ENCODE data around the gene MYBBP1A.

Gene MYBBP1A

GRCh38 chr17:4518901-4519300, 36.3 kb downstream of the MYBBP1A start:
- no peak for DNase-seq (ENCODE audit: low read depth in 2 of 2)

DNA sequence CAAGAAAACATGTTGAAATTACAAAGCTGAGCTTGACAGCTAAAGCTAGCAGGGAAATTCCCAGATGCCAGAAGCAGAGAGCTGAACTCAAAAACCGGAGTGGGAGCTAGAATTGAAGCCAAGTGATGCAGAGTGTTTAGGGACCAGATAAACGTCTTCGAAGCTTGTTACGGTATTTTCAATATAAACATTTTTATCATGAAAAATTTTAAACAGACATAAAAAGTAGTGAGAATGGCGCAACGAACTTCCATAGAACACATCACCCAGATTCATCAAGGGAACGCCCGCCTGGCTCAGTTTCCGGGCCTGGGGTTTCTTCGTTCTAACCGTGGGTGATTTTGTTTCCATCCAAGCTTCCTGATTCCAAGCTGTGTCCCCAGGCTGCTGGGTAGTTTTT, 38.4 kb downstream of the MYBBP1A start:
- no peak for DNase-seq (ENCODE audit: low read depth in 2 of 2)

DNA sequence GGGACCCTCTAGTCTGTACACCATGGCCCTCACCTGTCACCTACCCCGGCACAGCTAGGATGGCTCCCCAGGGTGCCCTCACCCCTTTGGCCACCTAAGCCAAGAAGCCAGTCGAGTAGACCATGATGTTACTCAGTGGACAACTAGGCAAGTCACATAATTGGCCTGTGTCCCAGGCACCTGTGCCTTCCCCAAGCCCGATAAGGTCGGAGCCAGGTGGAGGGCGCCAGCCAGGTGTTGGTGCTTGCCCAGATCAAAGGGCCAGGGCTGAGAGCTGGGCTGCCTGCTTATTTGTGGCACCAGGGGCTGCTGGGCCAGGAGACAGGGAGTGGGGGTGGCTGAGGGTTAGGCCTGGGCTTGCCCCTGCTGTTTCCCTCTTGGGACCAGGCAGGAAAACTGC, 39.7 kb downstream of the MYBBP1A start:
- DNase-seq (ENCODE audit: low read depth in 2 of 2) = no peak

GRCh38 chr17:4514779-4515178, 40.4 kb downstream of the MYBBP1A start:
- DNase-seq (ENCODE audit: low read depth in 2 of 2) = no peak

DNA sequence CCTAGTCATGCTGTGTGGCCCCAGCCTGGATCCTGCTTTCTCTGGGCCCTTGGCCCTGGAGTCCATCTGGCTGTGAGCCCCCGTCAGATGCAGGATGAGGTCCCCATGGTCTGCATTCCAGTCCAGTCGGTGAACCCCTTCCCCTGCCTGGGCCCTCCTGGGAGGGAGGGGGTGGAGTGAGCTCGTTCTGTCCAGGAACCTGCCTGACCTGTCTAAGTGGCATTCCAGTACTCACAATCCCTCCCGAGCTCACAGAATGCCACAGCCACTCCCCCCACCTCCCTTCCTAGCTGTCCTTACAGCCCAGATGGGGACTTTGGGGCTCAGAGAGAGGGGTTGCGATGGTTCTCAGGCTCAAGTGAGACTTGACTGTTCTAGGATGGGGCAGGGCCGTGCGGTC, 41.0 kb downstream of the MYBBP1A start:
- DNase-seq (ENCODE audit: low read depth in 2 of 2) = no peak

GRCh38 chr17:4513113-4514032, 41.8 kb downstream of the MYBBP1A start:
- DNase-seq (ENCODE audit: low read depth in 2 of 2) = no peak

DNA sequence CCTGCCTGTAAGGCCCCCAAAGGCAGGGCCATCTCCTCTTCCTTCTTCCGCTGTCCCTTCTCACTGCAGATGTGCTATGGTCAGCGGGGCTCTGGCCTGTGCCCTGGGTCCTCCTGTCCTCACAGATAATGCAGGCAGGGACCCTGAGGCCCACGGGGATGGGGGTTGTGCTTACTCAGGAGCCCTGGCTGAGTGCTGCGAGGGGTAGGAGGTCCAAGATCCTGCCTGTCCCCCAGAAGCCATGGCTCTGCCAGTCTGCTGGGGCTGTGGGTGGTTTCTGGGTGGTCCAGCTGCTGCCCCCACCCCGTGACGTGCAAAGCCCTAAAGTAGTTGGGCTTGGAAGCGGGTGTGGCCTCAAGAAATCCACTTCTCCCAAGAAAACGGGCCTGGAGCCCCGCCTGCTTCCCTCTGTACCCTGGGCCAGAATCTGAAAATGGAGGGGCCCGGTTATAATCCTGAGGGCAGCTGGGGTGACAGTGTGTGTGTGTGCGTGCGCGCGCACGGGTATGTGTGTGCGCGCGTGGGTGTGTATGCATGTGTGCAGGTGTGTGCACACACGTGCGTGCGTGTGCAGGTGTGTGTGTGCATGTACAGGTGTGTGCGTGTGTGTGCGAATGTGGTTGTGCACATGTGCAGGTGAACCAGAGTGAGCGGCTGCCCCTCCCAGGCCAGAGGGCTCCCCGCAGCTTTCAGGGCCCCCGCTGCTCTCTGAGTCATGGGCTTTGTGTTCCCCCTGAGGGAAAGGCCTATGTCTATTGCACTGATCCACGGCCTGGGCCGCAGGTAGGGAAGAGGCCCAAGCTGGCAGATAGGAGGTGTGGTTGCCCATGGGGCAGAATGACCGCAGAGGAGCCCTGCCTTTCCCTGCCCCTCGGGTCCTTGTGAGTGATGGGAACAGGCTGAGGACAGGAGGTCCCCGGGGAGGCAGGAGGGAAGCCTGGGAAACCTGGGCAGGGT, 42.8 kb downstream of the MYBBP1A start:
- no peak for DNase-seq (ENCODE audit: low read depth in 2 of 2)

DNA sequence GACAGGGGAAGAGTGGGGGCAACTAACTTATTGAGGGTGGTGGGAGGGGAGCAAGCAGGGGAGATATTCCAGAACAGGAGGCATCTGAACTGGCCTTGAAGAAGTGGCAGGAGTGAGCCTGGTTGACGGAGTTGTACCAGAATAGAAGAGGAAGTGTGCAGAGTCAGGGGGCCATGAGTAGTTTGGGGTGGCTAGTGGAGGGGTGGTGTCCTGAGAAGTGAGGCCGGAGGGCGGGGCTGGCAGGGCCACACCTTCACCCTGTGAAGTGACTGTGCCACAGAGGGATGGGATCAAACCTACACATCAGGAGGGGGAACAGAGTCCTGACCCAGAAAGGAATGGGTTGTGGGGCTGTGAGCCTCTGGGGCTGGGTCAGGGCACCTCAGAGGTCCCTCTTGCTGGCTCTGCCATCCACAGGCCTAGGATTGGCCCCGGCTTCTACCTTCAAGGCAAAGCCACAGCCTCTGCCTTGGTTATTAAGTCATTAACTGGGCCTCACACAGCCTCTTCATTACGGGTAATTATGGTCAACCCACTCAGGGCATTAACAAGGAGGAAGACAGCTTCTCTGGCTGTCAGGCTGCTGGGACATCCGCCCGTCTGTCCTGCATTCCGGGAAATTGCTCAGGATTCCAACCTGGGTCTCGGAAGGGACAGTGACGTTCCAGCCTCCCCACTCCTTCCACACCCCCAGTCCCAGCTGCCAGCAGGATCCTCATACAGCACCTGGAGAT, 43.8 kb downstream of the MYBBP1A start:
- no peak for DNase-seq (ENCODE audit: low read depth in 2 of 2)

DNA sequence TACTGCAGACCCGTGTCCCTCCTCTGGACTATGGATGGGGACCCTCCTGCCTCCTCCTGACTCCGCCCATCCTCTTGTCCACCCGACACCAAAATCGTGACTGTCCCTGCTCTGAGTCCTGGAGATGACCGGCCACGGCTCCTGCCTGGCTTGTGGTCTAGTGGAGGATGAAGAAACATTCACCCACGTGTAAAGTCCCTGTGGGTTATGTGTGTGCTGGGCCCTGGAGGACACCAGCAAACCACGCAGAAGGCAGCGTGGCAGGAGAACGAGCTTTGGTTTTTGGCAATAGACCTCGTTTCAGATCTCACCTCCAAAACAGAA, 44.6 kb downstream of the MYBBP1A start:
- no peak for DNase-seq (ENCODE audit: low read depth in 2 of 2)

DNA sequence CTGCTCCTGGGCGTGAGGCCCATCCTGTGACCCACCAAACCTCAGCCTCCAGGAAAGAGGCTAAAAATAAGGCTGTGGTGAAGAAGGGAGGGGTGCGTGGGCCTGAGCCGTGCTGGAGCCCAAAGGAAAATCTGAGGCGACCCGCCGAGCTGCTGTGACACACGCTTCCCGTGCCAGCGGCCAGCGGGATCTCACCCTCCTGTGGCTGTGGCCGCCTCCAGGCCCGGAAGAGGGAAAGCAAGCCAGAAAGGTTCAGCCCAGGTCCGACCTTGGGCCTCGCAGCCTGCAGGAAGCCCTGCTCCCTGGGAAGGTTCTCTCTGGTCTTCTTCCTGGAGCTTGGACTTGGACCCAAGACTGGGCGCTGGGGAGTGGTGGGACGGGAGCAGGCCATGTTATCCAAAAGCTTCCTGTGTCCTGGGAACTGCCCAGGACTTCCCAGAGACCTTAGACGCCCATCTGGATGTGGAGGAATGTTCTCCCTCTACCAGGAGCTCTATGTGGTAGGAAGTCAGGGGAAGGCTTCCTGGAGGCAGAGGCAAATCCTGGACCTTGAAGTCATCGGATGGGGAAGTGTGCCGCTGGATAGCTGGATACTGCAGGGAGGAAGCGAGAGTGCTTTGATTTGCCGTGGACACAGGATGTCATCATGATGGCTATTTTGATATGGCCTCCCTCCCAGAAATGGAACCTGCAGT, 45.1 kb downstream of the MYBBP1A start:
- DNase-seq (ENCODE audit: low read depth in 2 of 2) = no peak

- DNase-seq (ENCODE audit: low read depth in 2 of 2) = no peak
Measured at GRCh38 chr17:4509401-4509800, 45.8 kb downstream of the MYBBP1A start.

DNA sequence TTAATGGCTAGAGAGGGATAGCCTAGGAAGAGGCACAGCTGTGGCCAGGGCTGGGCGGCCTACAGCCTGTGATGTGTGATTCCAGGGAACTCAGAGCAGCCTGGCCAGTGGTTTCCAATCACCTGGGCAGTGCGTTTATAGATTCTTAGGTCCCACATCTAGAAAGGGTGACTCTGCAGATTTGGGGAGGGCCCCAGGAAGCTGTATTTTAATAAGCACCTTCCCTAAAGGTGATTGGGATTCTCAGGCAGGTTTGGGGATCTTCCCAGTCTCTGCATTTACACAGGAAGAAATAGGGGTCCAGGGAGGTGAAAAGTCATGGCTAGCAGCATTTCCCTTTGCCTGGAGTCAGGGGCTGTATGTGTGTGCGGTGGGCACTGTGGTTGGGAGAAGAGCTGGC, 47.0 kb downstream of the MYBBP1A start:
- no peak for DNase-seq (ENCODE audit: low read depth in 2 of 2)

DNA sequence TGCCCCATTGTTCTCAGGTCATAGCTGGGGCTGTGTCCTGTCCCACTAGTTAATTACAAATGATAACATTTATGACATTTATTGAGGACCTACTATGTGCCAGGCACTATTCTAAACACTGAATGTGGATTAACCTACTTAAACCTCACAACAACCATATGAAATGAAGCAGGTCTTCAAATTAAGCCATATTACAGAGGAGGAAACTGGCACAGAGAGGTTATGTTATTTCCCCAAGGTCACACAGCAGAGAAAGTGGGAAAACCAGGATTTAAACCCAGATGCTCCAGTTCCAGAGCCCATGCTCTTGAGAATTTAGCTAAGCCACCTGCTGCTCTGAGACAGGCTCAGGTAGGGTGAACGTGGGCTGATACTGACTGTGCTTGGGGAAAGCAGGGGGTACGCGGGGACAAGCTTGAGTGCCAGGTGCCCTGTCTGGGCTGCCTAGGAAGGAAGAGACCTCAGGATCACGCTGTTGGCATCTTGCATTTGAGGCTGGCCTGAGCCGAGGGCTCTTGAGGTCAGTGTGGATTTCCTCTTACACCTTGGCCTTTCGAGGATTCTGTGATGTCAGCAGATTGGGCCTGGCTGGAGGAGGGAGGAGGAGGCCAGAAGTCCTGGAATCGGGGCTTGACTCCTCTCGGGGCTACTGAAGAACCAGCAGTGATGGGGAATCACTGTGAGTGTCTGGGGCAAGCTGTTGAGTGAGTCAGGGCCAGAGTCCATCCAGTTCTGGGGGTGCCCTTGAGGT, 47.6 kb downstream of the MYBBP1A start:
- no peak for DNase-seq (ENCODE audit: low read depth in 2 of 2)

DNA sequence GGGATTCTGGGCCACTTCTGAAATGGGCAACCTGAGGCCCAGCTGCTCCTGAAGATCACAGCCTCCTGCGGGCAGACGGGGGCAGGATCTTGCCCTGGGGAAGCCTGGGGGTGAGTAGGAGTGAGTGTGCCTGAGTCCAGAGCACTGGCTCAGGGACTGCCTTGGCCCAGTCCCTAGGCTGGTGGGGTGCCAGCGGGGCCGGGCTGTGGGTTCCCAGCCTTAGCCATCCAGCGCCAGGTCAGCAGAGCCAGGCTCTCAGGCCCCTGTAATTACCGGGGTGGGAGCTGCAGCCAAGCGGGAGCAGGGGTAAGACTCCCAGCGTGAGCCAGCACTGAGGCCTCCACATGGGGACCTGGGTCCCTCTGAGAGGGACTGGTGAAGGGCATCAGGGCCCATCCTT, 48.3 kb downstream of the MYBBP1A start:
- DNase-seq (ENCODE audit: low read depth in 2 of 2) = no peak

- no peak for DNase-seq (ENCODE audit: low read depth in 2 of 2)
Measured at GRCh38 chr17:4506175-4506813, 48.9 kb downstream of the MYBBP1A start.

DNA sequence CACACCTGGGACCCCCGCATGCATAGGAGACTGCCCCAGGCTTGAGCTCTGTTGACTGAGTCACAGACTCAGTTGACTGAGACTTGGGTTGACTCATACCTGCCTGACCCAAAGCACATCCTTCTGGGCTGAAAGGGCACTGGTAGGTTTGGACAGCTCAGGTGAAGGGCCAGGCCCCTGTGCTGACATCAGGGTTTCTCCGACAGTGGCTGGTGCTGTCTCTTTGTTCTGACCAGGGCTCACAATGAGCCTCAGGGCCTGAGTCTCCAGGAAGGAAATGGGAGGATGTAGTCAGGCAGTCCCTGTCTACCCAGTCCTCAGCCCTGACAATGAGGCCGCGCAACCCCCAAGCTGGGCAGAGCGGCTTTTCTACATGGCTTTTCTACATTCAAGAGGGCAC, 50.0 kb downstream of the MYBBP1A start:
- DNase-seq (ENCODE audit: low read depth in 2 of 2) = no peak

GRCh38 chr17:4504188-4504587, 51.0 kb downstream of the MYBBP1A start:
- no peak for DNase-seq (ENCODE audit: low read depth in 2 of 2)

DNA sequence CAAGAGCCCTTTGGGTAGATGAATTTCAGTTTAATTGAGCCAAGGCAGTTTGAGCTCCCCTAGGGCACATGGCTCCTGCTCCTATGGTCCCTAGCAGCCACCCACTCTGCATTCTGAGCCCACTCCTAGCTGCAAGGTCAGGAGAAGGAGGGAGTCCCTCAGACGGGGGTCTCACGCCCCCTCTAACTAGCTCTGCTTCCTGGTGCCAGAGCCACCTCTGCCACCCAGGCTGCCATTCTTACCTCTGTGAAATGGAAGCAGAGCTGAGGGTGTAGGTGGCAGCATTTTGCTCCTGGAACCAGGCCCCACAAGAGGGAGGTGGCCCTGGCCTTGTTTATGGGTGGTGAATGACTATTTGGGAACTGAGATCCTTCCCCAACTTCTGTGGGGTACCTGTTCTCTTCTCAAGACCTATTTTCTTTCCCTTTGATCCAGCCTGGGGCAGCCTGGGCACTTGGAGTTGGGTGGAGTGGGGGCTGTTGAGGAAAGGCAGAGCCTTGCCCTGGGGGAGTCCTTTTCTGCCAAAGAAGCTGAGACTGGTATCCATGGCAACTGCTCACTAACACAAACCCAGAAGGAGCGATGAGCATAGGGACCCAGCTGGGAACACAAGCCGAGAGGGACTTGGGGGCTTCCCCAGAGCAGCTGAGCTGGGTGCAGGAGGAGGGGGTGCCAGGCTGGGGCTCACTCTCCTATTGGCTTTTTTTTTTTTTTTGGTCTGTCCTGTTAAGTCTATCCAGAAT, 51.7 kb downstream of the MYBBP1A start:
- no peak for DNase-seq (ENCODE audit: low read depth in 2 of 2)

GRCh38 chr17:4502466-4503154, 52.6 kb downstream of the MYBBP1A start:
- DNase-seq (ENCODE audit: low read depth in 2 of 2) = no peak
